Measurements from ENCODE around the gene JUNB. TPM values are rescaled to one million over a fixed set of nuclear protein-coding genes. Genes with fewer than 3 reads are reported as not detected.

JUNB gene
- polyA plus RNA-seq, 2 of the 4 experiments (the other 2 are of a cell fraction): 55.6 to 94.7 TPM

DNA sequence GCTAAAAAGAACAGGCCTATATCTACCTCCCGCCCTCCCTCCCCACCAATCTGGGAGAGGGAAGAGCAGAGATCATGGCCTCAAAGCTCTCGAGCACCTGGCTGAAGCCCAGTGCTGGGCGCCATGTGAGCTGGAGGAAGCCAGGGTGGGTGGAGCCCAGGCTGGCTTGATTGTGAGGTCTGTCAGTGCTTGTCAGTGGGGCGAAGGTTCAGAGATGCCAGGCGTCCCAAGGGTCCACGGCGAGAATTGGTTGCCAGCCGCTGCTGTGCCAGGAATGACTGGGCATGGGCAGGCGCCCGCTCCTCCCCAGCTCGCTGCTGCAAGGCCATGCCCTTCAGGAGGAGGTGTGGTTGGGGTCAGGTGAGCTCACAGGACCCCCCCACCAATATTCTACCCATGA, 28.2 kb upstream of the JUNB start:
- 95% methylated on average over 11 of the region's 11 CpGs for WGBS (ENCODE audit: missing lambda C conversion rate)
- Histone ChIP-seq H3K9me3 (no peaks in the 10 kb centered on the region), H3K4me1 (no peaks in the 10 kb centered on the region), H3K4me3 (no peak overlapping the region), H3K4me2 (no peak overlapping the region), H3K27ac (no peak overlapping the region)
- TF ChIP-seq TP53 (CRISPR knock-in tag; IDR thresholded peaks at IDR 0.05): no peak
- no peak for TF ChIP-seq EHF (CRISPR knock-in tag; IDR thresholded peaks at IDR 0.05)
- TF ChIP-seq, protein P1, sequence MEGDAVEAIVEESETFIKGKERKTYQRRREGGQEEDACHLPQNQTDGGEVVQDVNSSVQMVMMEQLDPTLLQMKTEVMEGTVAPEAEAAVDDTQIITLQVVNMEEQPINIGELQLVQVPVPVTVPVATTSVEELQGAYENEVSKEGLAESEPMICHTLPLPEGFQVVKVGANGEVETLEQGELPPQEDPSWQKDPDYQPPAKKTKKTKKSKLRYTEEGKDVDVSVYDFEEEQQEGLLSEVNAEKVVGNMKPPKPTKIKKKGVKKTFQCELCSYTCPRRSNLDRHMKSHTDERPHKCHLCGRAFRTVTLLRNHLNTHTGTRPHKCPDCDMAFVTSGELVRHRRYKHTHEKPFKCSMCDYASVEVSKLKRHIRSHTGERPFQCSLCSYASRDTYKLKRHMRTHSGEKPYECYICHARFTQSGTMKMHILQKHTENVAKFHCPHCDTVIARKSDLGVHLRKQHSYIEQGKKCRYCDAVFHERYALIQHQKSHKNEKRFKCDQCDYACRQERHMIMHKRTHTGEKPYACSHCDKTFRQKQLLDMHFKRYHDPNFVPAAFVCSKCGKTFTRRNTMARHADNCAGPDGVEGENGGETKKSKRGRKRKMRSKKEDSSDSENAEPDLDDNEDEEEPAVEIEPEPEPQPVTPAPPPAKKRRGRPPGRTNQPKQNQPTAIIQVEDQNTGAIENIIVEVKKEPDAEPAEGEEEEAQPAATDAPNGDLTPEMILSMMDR (IDR thresholded peaks at IDR 0.05): no peak
- TF ChIP-seq, protein P2, sequence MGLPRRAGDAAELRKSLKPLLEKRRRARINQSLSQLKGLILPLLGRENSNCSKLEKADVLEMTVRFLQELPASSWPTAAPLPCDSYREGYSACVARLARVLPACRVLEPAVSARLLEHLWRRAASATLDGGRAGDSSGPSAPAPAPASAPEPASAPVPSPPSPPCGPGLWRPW (IDR thresholded peaks at IDR 0.05): no peak
- TF ChIP-seq, protein P3, sequence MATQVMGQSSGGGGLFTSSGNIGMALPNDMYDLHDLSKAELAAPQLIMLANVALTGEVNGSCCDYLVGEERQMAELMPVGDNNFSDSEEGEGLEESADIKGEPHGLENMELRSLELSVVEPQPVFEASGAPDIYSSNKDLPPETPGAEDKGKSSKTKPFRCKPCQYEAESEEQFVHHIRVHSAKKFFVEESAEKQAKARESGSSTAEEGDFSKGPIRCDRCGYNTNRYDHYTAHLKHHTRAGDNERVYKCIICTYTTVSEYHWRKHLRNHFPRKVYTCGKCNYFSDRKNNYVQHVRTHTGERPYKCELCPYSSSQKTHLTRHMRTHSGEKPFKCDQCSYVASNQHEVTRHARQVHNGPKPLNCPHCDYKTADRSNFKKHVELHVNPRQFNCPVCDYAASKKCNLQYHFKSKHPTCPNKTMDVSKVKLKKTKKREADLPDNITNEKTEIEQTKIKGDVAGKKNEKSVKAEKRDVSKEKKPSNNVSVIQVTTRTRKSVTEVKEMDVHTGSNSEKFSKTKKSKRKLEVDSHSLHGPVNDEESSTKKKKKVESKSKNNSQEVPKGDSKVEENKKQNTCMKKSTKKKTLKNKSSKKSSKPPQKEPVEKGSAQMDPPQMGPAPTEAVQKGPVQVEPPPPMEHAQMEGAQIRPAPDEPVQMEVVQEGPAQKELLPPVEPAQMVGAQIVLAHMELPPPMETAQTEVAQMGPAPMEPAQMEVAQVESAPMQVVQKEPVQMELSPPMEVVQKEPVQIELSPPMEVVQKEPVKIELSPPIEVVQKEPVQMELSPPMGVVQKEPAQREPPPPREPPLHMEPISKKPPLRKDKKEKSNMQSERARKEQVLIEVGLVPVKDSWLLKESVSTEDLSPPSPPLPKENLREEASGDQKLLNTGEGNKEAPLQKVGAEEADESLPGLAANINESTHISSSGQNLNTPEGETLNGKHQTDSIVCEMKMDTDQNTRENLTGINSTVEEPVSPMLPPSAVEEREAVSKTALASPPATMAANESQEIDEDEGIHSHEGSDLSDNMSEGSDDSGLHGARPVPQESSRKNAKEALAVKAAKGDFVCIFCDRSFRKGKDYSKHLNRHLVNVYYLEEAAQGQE (IDR thresholded peaks at IDR 0.05): no peak
- no peak for TF ChIP-seq KDM1A (IDR thresholded peaks at IDR 0.05; ENCODE audit: low read depth)
- TF ChIP-seq ZC3H11A (IDR thresholded peaks at IDR 0.05): no peak
- no peak for TF ChIP-seq ZSCAN20 (CRISPR knock-in tag; IDR thresholded peaks at IDR 0.05)
- TF ChIP-seq CBX8 (IDR thresholded peaks at IDR 0.05): no peak
- TF ChIP-seq TFCP2L1 (CRISPR knock-in tag; IDR thresholded peaks at IDR 0.05): no peak
- TF ChIP-seq, protein P4, sequence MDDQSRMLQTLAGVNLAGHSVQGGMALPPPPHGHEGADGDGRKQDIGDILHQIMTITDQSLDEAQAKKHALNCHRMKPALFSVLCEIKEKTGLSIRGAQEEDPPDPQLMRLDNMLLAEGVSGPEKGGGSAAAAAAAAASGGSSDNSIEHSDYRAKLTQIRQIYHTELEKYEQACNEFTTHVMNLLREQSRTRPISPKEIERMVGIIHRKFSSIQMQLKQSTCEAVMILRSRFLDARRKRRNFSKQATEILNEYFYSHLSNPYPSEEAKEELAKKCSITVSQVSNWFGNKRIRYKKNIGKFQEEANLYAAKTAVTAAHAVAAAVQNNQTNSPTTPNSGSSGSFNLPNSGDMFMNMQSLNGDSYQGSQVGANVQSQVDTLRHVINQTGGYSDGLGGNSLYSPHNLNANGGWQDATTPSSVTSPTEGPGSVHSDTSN (IDR thresholded peaks at IDR 0.05): no peak
- TF ChIP-seq, protein P5, sequence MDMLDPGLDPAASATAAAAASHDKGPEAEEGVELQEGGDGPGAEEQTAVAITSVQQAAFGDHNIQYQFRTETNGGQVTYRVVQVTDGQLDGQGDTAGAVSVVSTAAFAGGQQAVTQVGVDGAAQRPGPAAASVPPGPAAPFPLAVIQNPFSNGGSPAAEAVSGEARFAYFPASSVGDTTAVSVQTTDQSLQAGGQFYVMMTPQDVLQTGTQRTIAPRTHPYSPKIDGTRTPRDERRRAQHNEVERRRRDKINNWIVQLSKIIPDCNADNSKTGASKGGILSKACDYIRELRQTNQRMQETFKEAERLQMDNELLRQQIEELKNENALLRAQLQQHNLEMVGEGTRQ (IDR thresholded peaks at IDR 0.05): no peak
- ChIA-PET CTCF (interaction anchor here (0.9 to 38.2 kb wide), 7 partner anchors 6 to 84 kb away, joined by 3 to 901 read pairs (median 79); partner anchors contain the start of genes BEST2, GET3, HOOK2 and JUNB), POLR2A (no interaction called here)
- DNase-seq (ENCODE audit: low read depth in 1 of 2, low spot score in 1 of 2): no peak
- no peak for FAIRE-seq
- no peak for ATAC-seq

DNA sequence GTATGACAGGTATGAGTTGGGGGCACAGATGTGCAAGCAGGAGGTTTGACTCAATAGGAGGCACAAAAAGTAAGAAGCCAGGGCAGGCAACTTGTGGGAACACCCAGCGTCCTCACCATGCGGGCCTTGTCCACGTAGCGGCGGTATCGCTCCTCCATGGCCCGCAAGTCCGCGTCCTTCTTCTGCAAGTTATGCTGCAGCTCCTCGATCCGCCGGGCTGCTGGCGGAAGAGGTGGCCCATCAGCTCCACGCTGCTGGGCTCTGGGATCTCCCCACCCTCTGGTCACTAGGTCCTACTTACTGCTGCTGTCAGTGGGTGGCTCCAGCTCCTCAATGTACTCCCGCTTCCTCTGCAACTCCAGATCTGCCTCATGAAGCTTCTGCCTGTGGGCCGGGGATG, 26.6 kb upstream of the JUNB start:
- ATAC-seq (no peak), DNase-seq (ENCODE audit: low read depth in 1 of 2, low spot score in 1 of 2) (no peak), FAIRE-seq (no peak)
- no peaks in the 10 kb centered on the region for H3K4me1 ChIP-seq
- H3K9me3 ChIP-seq: no peaks in the 10 kb centered on the region
- POLR2A ChIA-PET: interaction anchor here (2.1 kb wide), 1 partner anchor 28 kb away, joined by 32 read pairs; the partner anchor contains the start of gene JUNB
- H3K4me2 ChIP-seq: no peak overlapping the region
- H3K27ac ChIP-seq: no peak overlapping the region
- 94% methylated on average over 16 of the region's 16 CpGs for WGBS (ENCODE audit: missing lambda C conversion rate)
- TF ChIP-seq, protein P6, sequence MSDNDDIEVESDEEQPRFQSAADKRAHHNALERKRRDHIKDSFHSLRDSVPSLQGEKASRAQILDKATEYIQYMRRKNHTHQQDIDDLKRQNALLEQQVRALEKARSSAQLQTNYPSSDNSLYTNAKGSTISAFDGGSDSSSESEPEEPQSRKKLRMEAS (IDR thresholded peaks at IDR 0.05): no peak
- TF ChIP-seq, protein P7, sequence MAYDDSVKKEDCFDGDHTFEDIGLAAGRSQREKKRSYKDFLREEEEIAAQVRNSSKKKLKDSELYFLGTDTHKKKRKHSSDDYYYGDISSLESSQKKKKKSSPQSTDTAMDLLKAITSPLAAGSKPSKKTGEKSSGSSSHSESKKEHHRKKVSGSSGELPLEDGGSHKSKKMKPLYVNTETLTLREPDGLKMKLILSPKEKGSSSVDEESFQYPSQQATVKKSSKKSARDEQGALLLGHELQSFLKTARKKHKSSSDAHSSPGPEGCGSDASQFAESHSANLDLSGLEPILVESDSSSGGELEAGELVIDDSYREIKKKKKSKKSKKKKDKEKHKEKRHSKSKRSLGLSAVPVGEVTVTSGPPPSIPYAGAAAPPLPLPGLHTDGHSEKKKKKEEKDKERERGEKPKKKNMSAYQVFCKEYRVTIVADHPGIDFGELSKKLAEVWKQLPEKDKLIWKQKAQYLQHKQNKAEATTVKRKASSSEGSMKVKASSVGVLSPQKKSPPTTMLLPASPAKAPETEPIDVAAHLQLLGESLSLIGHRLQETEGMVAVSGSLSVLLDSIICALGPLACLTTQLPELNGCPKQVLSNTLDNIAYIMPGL (CRISPR knock-in tag; IDR thresholded peaks at IDR 0.05; ENCODE audit: borderline replicate concordance): no peak
- TF ChIP-seq, protein P2 (IDR thresholded peaks at IDR 0.05): no peak
- TF ChIP-seq TFCP2L1 (CRISPR knock-in tag; IDR thresholded peaks at IDR 0.05): no peak
- no peak for TF ChIP-seq ZSCAN20 (CRISPR knock-in tag; IDR thresholded peaks at IDR 0.05)
- TF ChIP-seq RAD21 (conservative IDR thresholded peaks at IDR 0.05 in 1 of 2, IDR thresholded peaks at IDR 0.05 in 1 of 2): no peak
- no peak for TF ChIP-seq SREBF2 (IDR thresholded peaks at IDR 0.05)
- TF ChIP-seq NR3C1 (IDR thresholded peaks at IDR 0.05): no peak
- CTCF ChIA-PET: interaction anchor here (0.6 to 38.2 kb wide), 15 partner anchors 4 to 183 kb away, joined by 3 to 901 read pairs (median 8); partner anchors contain the start of genes BEST2, DNASE2, GET3 and HOOK2
- H3K4me3 ChIP-seq: no peak overlapping the region

Measured in A549 (cell line).